Retina (tissue), 1 donor: Measurements from ENCODE around the gene UVSSA.
"Not testable (repeated sequence)": the region's sequence is repeated elsewhere in the genome, so short reads cannot be mapped to it uniquely, and the experiment has no call there.

ENCODE experiments used
- DNase-seq: peaks from one replicate; pipeline ENCODE4 v3.0.0-alpha.2; 2016

UVSSA gene

GRCh38 chr4:1409491-1410425 is 62.8 kb downstream of the UVSSA start:
- no peak for DNase-seq

- peak; percentile 87 for DNase-seq
Observed at GRCh38 chr4:1410491-1411325, 63.7 kb downstream of the UVSSA start.

GRCh38 chr4:1411436-1412375 is 64.7 kb downstream of the UVSSA start:
- DNase-seq = no peak

- no peak for DNase-seq
Observed at GRCh38 chr4:1412376-1413203, 65.6 kb downstream of the UVSSA start.

- DNase-seq = no peak
Observed at GRCh38 chr4:1413204-1413663, 66.2 kb downstream of the UVSSA start.

- DNase-seq = no peak
Observed at GRCh38 chr4:1413687-1414479, 66.9 kb downstream of the UVSSA start.

- DNase-seq = no peak
Observed at GRCh38 chr4:1414831-1415680, 68.0 kb downstream of the UVSSA start.

DNA sequence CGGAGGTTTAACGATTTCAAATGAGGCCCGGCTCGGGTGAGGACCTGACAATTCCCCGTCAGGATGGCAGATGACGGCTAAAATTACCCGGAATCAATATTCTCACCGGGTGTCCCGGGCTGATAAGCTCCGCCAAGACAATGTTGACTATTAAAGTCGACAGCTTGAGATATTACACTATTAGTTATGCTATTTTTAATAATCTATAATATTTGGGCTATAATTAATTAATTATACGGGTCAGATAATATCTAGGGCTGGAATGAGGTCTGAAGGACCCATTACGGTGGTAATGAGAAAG is 68.6 kb downstream of the UVSSA start:
- peak; percentile 42 for DNase-seq

- no peak for DNase-seq
Observed at GRCh38 chr4:1416051-1416947, 69.3 kb downstream of the UVSSA start.

- no peak for DNase-seq
Observed at GRCh38 chr4:1416948-1417260, 69.9 kb downstream of the UVSSA start.

GRCh38 chr4:1417522-1418390 is 70.7 kb downstream of the UVSSA start:
- DNase-seq = no peak

DNA sequence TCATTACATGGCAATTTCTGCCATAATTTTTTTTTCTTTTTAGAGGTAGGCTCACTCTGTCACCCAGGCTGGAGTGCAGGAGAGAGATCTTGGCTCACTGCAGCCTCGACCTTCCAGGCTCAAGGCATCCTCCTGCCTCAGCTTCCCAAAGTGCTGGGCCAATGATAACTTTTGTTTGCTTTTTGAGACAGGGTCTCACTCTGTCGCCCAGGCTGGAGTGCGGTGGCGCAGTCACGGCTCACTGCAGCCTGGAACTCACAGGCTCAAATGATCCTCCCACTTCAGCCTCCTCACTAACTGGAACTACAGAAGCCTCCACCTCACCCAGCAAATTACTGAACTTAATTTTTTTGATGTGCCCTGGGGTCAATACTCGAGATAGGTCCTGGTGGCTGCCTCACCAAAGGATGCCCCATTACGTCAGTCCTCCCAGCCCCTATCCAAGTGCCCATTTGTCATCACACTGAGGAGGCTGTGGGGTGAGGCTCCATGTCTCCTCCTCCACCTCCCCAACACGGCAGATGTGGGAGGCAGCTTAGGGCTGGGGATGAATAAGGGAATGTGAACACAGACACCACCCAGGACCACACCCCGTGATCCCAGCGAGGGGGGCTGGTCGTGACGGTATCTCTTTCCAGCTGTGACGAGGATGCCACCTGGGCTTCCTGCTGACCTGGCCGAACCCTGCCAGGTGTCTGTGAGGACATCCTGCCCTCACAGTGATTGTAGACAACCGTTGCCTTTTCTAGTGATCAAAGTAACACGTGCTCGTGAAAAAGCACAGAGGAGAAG is 71.7 kb downstream of the UVSSA start:
- DNase-seq = no peak

- no peak for DNase-seq
Observed at GRCh38 chr4:1419708-1420107, 72.7 kb downstream of the UVSSA start.

- DNase-seq = no peak
Observed at GRCh38 chr4:1421657-1422056, 74.6 kb downstream of the UVSSA start.

DNA sequence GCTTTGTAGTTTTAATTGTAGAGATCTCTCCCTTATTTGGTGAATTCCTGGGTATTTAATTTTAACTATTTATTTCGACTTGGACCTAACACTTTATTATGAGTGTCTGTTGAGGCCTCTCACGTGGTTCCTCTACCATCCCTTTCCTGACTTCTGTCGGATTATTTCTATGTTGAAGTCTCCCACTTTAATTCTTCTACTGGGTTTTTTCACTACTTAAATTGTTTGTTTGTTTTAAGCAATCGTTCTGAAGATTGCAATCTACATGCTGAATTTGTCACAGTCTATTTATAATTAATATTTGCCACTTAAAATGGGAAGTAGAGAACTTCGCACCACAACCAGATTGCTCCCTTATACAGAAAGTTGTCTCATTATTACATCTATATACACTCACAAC is 80.0 kb downstream of the UVSSA start:
- no peak for DNase-seq

GRCh38 chr4:1443688-1444172 is 96.7 kb downstream of the UVSSA start:
- DNase-seq = not testable (repeated sequence)
